Mesendoderm (in vitro differentiated cells): ENCODE measurements around the gene BMP7.

Experiments
- DNase-seq: peaks from one replicate; pipeline ENCODE4 v3.0.0; 2013
- H2AK5ac ChIP-seq: 2 replicates; pipeline ENCODE4 v1.6.1; 2013; ENCODE audit warnings: low read length, inconsistent platforms
- H2BK120ac ChIP-seq: 2 replicates; pipeline ENCODE4 v1.6.1; 2013; ENCODE audit warnings: low read depth, mild to moderate bottlenecking, low read length, moderate library complexity, mixed read lengths
- H2BK15ac ChIP-seq: replicated peaks from 2 replicates; pipeline ENCODE4 v1.6.1; 2013; ENCODE audit warnings: low read depth, mild to moderate bottlenecking, moderate library complexity
- H2BK5ac ChIP-seq: 2 replicates; pipeline ENCODE4 v1.6.1; 2013; ENCODE audit warnings: low read length, inconsistent platforms
- H3K18ac ChIP-seq: 2 replicates; pipeline ENCODE4 v1.6.1; 2013; ENCODE audit warnings: mild to moderate bottlenecking, low read length, mixed read lengths
- H3K23ac ChIP-seq: one replicate; pipeline ENCODE4 v1.6.1; 2013; ENCODE audit warnings: low read length
- H3K27ac ChIP-seq: 2 replicates; pipeline ENCODE4 v1.5.1; 2013; ENCODE audit warnings: low read depth, mild to moderate bottlenecking, inconsistent platforms, low read length, moderate library complexity
- H3K27me3 ChIP-seq: 2 replicates; pipeline ENCODE4 v1.6.1; 2013; ENCODE audit warnings: low read length, control low read depth, mild to moderate bottlenecking, inconsistent platforms; ENCODE audit not compliant: insufficient read depth, poor library complexity
- H3K36me3 ChIP-seq: 2 replicates; pipeline ENCODE4 v1.6.1; 2013; ENCODE audit warnings: low read length, inconsistent platforms; ENCODE audit not compliant: control insufficient read depth, insufficient read depth
- H3K4ac ChIP-seq: one replicate; pipeline ENCODE4 v1.6.1; 2013; ENCODE audit warnings: low read depth, mild to moderate bottlenecking, low read length, moderate library complexity
- H3K4me1 ChIP-seq: 2 replicates; pipeline ENCODE4 v1.6.1; 2013; ENCODE audit warnings: low read depth, low read length, inconsistent platforms; ENCODE audit not compliant: control insufficient read depth
- H3K4me2 ChIP-seq: 2 replicates; pipeline ENCODE4 v1.6.1; 2013; ENCODE audit warnings: low read length
- H3K4me3 ChIP-seq: 2 replicates; pipeline ENCODE4 v1.5.1; 2013; ENCODE audit warnings: mild to moderate bottlenecking, low read length
- H3K56ac ChIP-seq: one replicate; pipeline ENCODE4 v1.6.1; 2013; ENCODE audit warnings: low read length
- H3K79me1 ChIP-seq: 2 replicates; pipeline ENCODE4 v1.6.1; 2013; ENCODE audit warnings: low read length, inconsistent platforms
- H3K79me2 ChIP-seq: 2 replicates; pipeline ENCODE4 v1.6.1; 2013; ENCODE audit warnings: mild to moderate bottlenecking, low read length; ENCODE audit not compliant: control insufficient read depth, insufficient read depth
- H3K9ac ChIP-seq: 2 replicates; pipeline ENCODE4 v1.6.1; 2013; ENCODE audit warnings: low read length, inconsistent platforms
- H4K5ac ChIP-seq: one replicate; pipeline ENCODE4 v1.6.1; 2013; ENCODE audit warnings: low read length
- H4K8ac ChIP-seq: one replicate; pipeline ENCODE4 v1.6.1; 2013; ENCODE audit warnings: low read depth, mild to moderate bottlenecking, control low read depth, low read length, moderate library complexity
- WGBS: extraction: QIAGEN DNeasy Blood & Tissue Kit; methylation state at CpG from one replicate; pipeline ENCODE4 v1.1.7; 2013; ENCODE audit warnings: low lambda C conversion rate, missing lambda C conversion rate; ENCODE audit not compliant: insufficient coverage; ENCODE audit errors: extremely low coverage; 5-methylcytosine and 5-hydroxymethylcytosine counted together

BMP7 gene

GRCh38 chr20:57291003-57291402 lies 24.6 kb upstream of the BMP7 start:
- no peaks in the 10 kb centered on the region for H3K27me3 ChIP-seq
- H3K23ac ChIP-seq: no peak overlapping the region
- no peak overlapping the region for H3K27ac ChIP-seq
- H2BK120ac ChIP-seq: no peak overlapping the region
- no peak overlapping the region for H3K9ac ChIP-seq
- H3K56ac ChIP-seq: no peak overlapping the region
- no peaks in the 10 kb centered on the region for H3K36me3 ChIP-seq
- H3K79me1 ChIP-seq: no peaks in the 10 kb centered on the region
- DNase-seq: peak; percentile 26
- H4K8ac ChIP-seq: no peak overlapping the region
- no peak overlapping the region for H3K4ac ChIP-seq
- H3K79me2 ChIP-seq: no peaks in the 10 kb centered on the region
- H2AK5ac ChIP-seq: no peak overlapping the region
- no peak overlapping the region for H2BK15ac ChIP-seq
- H3K4me2 ChIP-seq: no peak overlapping the region
- H3K18ac ChIP-seq: no peak overlapping the region
- H2BK5ac ChIP-seq: no peak overlapping the region
- H3K4me3 ChIP-seq: no peak overlapping the region
- H4K5ac ChIP-seq: no peak overlapping the region
- peaks cover 2% of the 10 kb centered on the region for H3K4me1 ChIP-seq
- WGBS: no CpG with 5 or more reads among the region's 10 CpGs

- Histone ChIP-seq H3K27ac (no peak overlapping the region), H3K4ac (no peak overlapping the region), H3K4me2 (no peak overlapping the region), H3K79me1 (no peaks in the 10 kb centered on the region), H3K9ac (no peak overlapping the region), H2BK5ac (no peak overlapping the region), H3K23ac (no peak overlapping the region), H3K36me3 (no peaks in the 10 kb centered on the region), H3K4me1 (peaks cover 2% of the 10 kb centered on the region), H4K8ac (no peak overlapping the region), H3K4me3 (no peak overlapping the region), H3K18ac (no peak overlapping the region), H4K5ac (no peak overlapping the region), H2AK5ac (no peak overlapping the region), H3K79me2 (no peaks in the 10 kb centered on the region), H2BK120ac (no peak overlapping the region), H2BK15ac (no peak overlapping the region), H3K56ac (no peak overlapping the region), H3K27me3 (no peaks in the 10 kb centered on the region)
- WGBS: no CpG with 5 or more reads among the region's 5 CpGs
- no peak for DNase-seq
These were observed 23.7 kb upstream of the BMP7 start for GRCh38 chr20:57290178-57290484.

GRCh38 chr20:57289391-57290177 lies 23.1 kb upstream of the BMP7 start:
- no peak overlapping the region for H2AK5ac ChIP-seq
- WGBS: no CpG with 5 or more reads among the region's 8 CpGs
- no peak overlapping the region for H2BK120ac ChIP-seq
- no peak overlapping the region for H3K23ac ChIP-seq
- no peak overlapping the region for H3K4me3 ChIP-seq
- H3K27me3 ChIP-seq: no peaks in the 10 kb centered on the region
- H3K9ac ChIP-seq: no peak overlapping the region
- no peak overlapping the region for H2BK15ac ChIP-seq
- H3K4ac ChIP-seq: no peak overlapping the region
- H3K18ac ChIP-seq: no peak overlapping the region
- no peak overlapping the region for H3K4me2 ChIP-seq
- H3K79me1 ChIP-seq: no peaks in the 10 kb centered on the region
- no peak overlapping the region for H3K56ac ChIP-seq
- H2BK5ac ChIP-seq: no peak overlapping the region
- H3K4me1 ChIP-seq: no peaks in the 10 kb centered on the region
- no peaks in the 10 kb centered on the region for H3K36me3 ChIP-seq
- no peaks in the 10 kb centered on the region for H3K79me2 ChIP-seq
- H4K8ac ChIP-seq: no peak overlapping the region
- no peak overlapping the region for H3K27ac ChIP-seq
- DNase-seq: no peak
- H4K5ac ChIP-seq: no peak overlapping the region

GRCh38 chr20:57288651-57289277 lies 22.3 kb upstream of the BMP7 start:
- DNase-seq: no peak
- no peak overlapping the region for H2BK120ac ChIP-seq
- no peak overlapping the region for H2BK5ac ChIP-seq
- H3K4ac ChIP-seq: no peak overlapping the region
- H3K4me3 ChIP-seq: no peak overlapping the region
- H2AK5ac ChIP-seq: no peak overlapping the region
- H3K79me2 ChIP-seq: no peaks in the 10 kb centered on the region
- H3K18ac ChIP-seq: no peak overlapping the region
- no peak overlapping the region for H3K23ac ChIP-seq
- WGBS: no CpG with 5 or more reads among the region's 16 CpGs
- no peaks in the 10 kb centered on the region for H3K27me3 ChIP-seq
- no peaks in the 10 kb centered on the region for H3K36me3 ChIP-seq
- no peak overlapping the region for H3K9ac ChIP-seq
- no peak overlapping the region for H3K27ac ChIP-seq
- no peak overlapping the region for H2BK15ac ChIP-seq
- no peak overlapping the region for H3K56ac ChIP-seq
- H3K79me1 ChIP-seq: no peaks in the 10 kb centered on the region
- H3K4me1 ChIP-seq: no peaks in the 10 kb centered on the region
- H3K4me2 ChIP-seq: no peak overlapping the region
- H4K5ac ChIP-seq: no peak overlapping the region
- H4K8ac ChIP-seq: no peak overlapping the region

GRCh38 chr20:57287901-57288300 lies 21.5 kb upstream of the BMP7 start:
- no CpG with 5 or more reads among the region's 6 CpGs for WGBS
- no peak overlapping the region for H2BK5ac ChIP-seq
- H3K4ac ChIP-seq: no peak overlapping the region
- H3K27me3 ChIP-seq: no peaks in the 10 kb centered on the region
- no peak overlapping the region for H3K9ac ChIP-seq
- no peaks in the 10 kb centered on the region for H3K79me2 ChIP-seq
- no peak for DNase-seq
- no peak overlapping the region for H4K5ac ChIP-seq
- no peaks in the 10 kb centered on the region for H3K36me3 ChIP-seq
- H3K23ac ChIP-seq: no peak overlapping the region
- H3K79me1 ChIP-seq: no peaks in the 10 kb centered on the region
- H3K4me1 ChIP-seq: no peaks in the 10 kb centered on the region
- H2AK5ac ChIP-seq: no peak overlapping the region
- no peak overlapping the region for H2BK120ac ChIP-seq
- no peak overlapping the region for H4K8ac ChIP-seq
- no peak overlapping the region for H3K56ac ChIP-seq
- no peak overlapping the region for H3K18ac ChIP-seq
- no peak overlapping the region for H3K27ac ChIP-seq
- no peak overlapping the region for H3K4me3 ChIP-seq
- no peak overlapping the region for H3K4me2 ChIP-seq
- no peak overlapping the region for H2BK15ac ChIP-seq
